Fibroblast of villous mesenchyme (primary cell): ENCODE data around the gene CALCB. TPM values are rescaled to one million over a fixed set of nuclear protein-coding genes. Genes with fewer than 3 reads are reported as not detected.
"Not testable (repeated sequence)": the region's sequence is repeated elsewhere in the genome, so short reads cannot be mapped to it uniquely, and the experiment has no call there.

Experiments
- DNase-seq: peaks from one replicate; pipeline ENCODE4 v3.0.0-alpha.2; 2010; ENCODE audit warnings: low read depth
- H3K4me3 ChIP-seq: 2 replicates; pipeline ENCODE4 v1.5.1; 2011; ENCODE audit warnings: low read depth, mild to moderate bottlenecking, low read length
- total RNA-seq: library from RNA; depleted of rRNA; stranded (reverse); fragments of >200 nt; gene quantifications from 2 replicates; pipeline ENCODE4 v1.2.3, GENCODE V29; 2012
- TF ChIP-seq, protein P1 (sequence below): IDR thresholded peaks from 2 replicates; pipeline ENCODE4 v1.5.1; 2012; ENCODE audit warnings: low read depth, mild to moderate bottlenecking, low read length; ENCODE audit not compliant: insufficient read depth

CALCB gene
- total RNA-seq, 1 donor, result not detected

GRCh38 chr11:15057329-15057728 lies 16.1 kb upstream of the CALCB start:
- no peak overlapping the region for H3K4me3 ChIP-seq
- no peak for DNase-seq
- TF ChIP-seq, protein P1, sequence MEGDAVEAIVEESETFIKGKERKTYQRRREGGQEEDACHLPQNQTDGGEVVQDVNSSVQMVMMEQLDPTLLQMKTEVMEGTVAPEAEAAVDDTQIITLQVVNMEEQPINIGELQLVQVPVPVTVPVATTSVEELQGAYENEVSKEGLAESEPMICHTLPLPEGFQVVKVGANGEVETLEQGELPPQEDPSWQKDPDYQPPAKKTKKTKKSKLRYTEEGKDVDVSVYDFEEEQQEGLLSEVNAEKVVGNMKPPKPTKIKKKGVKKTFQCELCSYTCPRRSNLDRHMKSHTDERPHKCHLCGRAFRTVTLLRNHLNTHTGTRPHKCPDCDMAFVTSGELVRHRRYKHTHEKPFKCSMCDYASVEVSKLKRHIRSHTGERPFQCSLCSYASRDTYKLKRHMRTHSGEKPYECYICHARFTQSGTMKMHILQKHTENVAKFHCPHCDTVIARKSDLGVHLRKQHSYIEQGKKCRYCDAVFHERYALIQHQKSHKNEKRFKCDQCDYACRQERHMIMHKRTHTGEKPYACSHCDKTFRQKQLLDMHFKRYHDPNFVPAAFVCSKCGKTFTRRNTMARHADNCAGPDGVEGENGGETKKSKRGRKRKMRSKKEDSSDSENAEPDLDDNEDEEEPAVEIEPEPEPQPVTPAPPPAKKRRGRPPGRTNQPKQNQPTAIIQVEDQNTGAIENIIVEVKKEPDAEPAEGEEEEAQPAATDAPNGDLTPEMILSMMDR, result no peak

DNA sequence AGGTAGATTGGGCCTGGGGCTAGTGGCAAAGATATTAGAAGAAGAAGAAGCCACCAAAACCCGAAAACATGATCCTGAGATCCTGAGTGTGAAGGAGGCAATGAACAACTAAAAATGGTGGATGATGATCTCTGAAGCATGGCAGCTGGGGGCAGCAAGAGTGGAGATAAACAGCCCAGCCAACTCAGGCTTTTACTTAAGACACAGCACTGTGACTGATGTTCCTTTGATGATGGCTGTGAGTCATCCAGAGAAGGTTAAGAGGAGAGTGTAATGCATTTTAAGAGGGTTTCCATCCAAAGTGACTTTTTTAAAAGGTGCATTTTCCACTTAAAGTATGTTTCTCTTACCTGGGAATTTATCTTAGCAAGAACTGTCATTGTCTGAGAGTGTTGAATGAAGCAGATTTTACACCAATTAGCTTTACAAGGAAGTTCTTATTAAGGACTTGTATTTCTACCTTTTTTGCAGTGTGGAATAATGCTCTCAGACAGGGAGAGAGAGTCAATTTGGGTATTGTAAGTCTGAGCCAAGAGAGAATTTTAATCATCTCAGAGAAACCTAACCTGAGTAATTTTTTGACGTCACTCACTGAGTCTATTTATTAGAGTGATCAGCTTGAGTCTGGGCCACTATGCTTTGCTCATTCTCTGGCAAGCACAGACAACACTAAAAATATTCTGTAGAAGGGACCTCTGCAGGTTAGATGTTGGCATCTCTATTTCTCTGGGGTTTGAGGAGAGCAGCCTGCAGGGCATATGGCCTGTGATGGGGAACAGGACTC lies 14.1 kb upstream of the CALCB start:
- no peak for DNase-seq
- H3K4me3 ChIP-seq, result no peak overlapping the region
- TF ChIP-seq, protein P1, result no peak

- TF ChIP-seq, protein P1, result no peak
- no peak for DNase-seq
- H3K4me3 ChIP-seq, result no peak overlapping the region
Measured at GRCh38 chr11:15062599-15062998, 10.8 kb upstream of the CALCB start.

- H3K4me3 ChIP-seq, result not testable (repeated sequence)
Measured at GRCh38 chr11:15069751-15070150, 3.6 kb upstream of the CALCB start.

DNA sequence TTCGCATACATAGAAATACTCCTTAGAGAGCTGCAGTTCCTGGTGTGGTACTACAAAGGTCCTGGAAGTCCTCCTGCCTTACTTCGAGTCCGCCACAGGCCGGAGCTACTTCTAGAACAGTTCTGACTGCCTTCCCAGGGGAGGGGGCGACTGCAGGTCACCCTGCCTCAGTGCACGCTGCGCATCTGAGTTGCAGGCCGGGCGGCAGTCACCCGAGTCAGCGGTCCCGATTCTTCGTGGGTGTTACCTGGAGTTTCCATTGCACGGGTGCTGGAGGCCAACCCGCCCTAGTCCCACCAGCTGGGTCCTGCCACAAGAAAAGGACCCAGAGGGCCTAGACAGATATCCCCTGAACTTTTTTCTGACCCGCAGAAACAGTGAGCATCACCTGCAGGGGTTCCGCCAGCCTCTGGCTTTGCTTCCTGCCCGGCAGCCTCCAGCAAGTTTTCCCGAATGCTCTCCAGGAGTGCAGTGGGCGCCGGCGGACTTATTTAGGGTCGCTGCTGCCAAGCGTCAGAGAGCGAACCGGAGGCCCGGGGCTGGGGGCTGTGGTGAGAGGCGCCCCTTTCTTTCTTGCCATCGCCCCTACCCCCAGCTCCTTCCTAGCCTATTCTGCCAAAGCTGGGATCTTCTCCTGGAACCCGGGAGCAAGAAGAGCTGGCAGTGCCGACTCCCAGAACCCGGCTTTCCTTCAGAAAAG lies 1.7 kb upstream of the CALCB start:
- DNase-seq, result no peak
- H3K4me3 ChIP-seq, result no peak overlapping the region
- TF ChIP-seq, protein P1, result no peak

More at GRCh38 chr11:15069751-15070150, 3.6 kb upstream of the CALCB start:
- DNase-seq, result not testable (repeated sequence)

GRCh38 chr11:15072551-15073143 lies 746 bp upstream of the CALCB start:
- TF ChIP-seq, protein P1, result no peak
- H3K4me3 ChIP-seq, result no peak overlapping the region
- DNase-seq, result no peak
